Measurements from ENCODE around the gene ZNF530. TPM values are rescaled to one million over a fixed set of nuclear protein-coding genes. Genes with fewer than 3 reads are reported as not detected.

Gene ZNF530
- total and polyA plus RNA-seq, 2 experiments from 2014 or later, result 3.3 to 11.2 TPM

GRCh38 chr19:57570707-57571106, 29.0 kb upstream of the ZNF530 start:
- Mint-ChIP-seq H3K9me3 (peaks cover 100% of the 10 kb centered on the region), H3K27me3 (ENCODE audit: insufficient read depth, low read depth, poor library complexity) (peaks cover 4% of the 10 kb centered on the region), H3K4me3 (no peak overlapping the region), H3K36me3 (ENCODE audit: low read depth) (peaks cover 84% of the 10 kb centered on the region), H3K4me1 (no peaks in the 10 kb centered on the region), H3K27ac (no peak overlapping the region)
- Histone ChIP-seq H3K9me2 (ENCODE audit: insufficient read depth) (0 out of 2 replicates have a peak, but pooled peaks cover under 1% of the 10 kb centered on the region), H3K27me3 (ENCODE audit: insufficient read depth) (no peaks in the 10 kb centered on the region), H3K36me3 (ENCODE audit: insufficient read depth) (peaks cover 42% of the 10 kb centered on the region), H3K27ac (ENCODE audit: low read depth) (no peak overlapping the region), H4K20me1 (replicated peaks; ENCODE audit: insufficient read depth) (no peaks in the 10 kb centered on the region), H3K4me1 (ENCODE audit: insufficient read depth) (no peaks in the 10 kb centered on the region), H3F3A (replicated peaks; ENCODE audit: low read depth) (no peaks in the 10 kb centered on the region), H3K4me2 (no peak overlapping the region), H3K4me3 (no peak overlapping the region), H2AFZ (no peak overlapping the region), H3K79me2 (replicated peaks; ENCODE audit: insufficient read depth) (no peaks in the 10 kb centered on the region)
- TF ChIP-seq CREB1 (CRISPR knock-in tag; IDR thresholded peaks at IDR 0.05; ENCODE audit: low read depth), result no peak
- TF ChIP-seq, protein P1, sequence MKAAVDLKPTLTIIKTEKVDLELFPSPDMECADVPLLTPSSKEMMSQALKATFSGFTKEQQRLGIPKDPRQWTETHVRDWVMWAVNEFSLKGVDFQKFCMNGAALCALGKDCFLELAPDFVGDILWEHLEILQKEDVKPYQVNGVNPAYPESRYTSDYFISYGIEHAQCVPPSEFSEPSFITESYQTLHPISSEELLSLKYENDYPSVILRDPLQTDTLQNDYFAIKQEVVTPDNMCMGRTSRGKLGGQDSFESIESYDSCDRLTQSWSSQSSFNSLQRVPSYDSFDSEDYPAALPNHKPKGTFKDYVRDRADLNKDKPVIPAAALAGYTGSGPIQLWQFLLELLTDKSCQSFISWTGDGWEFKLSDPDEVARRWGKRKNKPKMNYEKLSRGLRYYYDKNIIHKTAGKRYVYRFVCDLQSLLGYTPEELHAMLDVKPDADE (IDR thresholded peaks at IDR 0.05), result no peak
- ATAC-seq (no peak), DNase-seq (ENCODE audit: low spot score) (no peak)

GRCh38 chr19:57572415-57572947, 27.2 kb upstream of the ZNF530 start:
- Histone ChIP-seq H4K20me1 (replicated peaks; ENCODE audit: insufficient read depth) (no peaks in the 10 kb centered on the region), H2AFZ (no peak overlapping the region), H3K9me2 (ENCODE audit: insufficient read depth) (peaks cover 6% of the 10 kb centered on the region; the same call in 1 of the 2 replicates), H3K4me3 (no peak overlapping the region), H3K4me1 (ENCODE audit: insufficient read depth) (no peaks in the 10 kb centered on the region), H3K79me2 (replicated peaks; ENCODE audit: insufficient read depth) (peaks cover 8% of the 10 kb centered on the region), H3K27me3 (ENCODE audit: insufficient read depth) (no peaks in the 10 kb centered on the region), H3K27ac (ENCODE audit: low read depth) (no peak overlapping the region), H3K4me2 (no peak overlapping the region), H3K36me3 (ENCODE audit: insufficient read depth) (peaks cover 51% of the 10 kb centered on the region), H3F3A (replicated peaks; ENCODE audit: low read depth) (no peaks in the 10 kb centered on the region)
- H3K36me3 Mint-ChIP-seq (ENCODE audit: low read depth), result peaks cover 85% of the 10 kb centered on the region
- no peak for ATAC-seq
- peaks cover 100% of the 10 kb centered on the region for H3K9me3 Mint-ChIP-seq
- peaks cover 8% of the 10 kb centered on the region for H3K27me3 Mint-ChIP-seq (ENCODE audit: insufficient read depth, low read depth, poor library complexity)
- H3K4me3 Mint-ChIP-seq, result no peak overlapping the region
- peaks cover 2% of the 10 kb centered on the region; the same call in 1 of the 3 replicates for H3K4me1 Mint-ChIP-seq
- DNase-seq (ENCODE audit: low spot score), result no peak
- H3K27ac Mint-ChIP-seq, result no peak overlapping the region
- no peak for TF ChIP-seq EZH2phosphoT487 (IDR thresholded peaks at IDR 0.05; ENCODE audit: unreplicated experiment)
- TF ChIP-seq JUNB (IDR thresholded peaks at IDR 0.05; ENCODE audit: unreplicated experiment), result no peak
- TF ChIP-seq, protein P2, sequence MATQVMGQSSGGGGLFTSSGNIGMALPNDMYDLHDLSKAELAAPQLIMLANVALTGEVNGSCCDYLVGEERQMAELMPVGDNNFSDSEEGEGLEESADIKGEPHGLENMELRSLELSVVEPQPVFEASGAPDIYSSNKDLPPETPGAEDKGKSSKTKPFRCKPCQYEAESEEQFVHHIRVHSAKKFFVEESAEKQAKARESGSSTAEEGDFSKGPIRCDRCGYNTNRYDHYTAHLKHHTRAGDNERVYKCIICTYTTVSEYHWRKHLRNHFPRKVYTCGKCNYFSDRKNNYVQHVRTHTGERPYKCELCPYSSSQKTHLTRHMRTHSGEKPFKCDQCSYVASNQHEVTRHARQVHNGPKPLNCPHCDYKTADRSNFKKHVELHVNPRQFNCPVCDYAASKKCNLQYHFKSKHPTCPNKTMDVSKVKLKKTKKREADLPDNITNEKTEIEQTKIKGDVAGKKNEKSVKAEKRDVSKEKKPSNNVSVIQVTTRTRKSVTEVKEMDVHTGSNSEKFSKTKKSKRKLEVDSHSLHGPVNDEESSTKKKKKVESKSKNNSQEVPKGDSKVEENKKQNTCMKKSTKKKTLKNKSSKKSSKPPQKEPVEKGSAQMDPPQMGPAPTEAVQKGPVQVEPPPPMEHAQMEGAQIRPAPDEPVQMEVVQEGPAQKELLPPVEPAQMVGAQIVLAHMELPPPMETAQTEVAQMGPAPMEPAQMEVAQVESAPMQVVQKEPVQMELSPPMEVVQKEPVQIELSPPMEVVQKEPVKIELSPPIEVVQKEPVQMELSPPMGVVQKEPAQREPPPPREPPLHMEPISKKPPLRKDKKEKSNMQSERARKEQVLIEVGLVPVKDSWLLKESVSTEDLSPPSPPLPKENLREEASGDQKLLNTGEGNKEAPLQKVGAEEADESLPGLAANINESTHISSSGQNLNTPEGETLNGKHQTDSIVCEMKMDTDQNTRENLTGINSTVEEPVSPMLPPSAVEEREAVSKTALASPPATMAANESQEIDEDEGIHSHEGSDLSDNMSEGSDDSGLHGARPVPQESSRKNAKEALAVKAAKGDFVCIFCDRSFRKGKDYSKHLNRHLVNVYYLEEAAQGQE (IDR thresholded peaks at IDR 0.05; ENCODE audit: unreplicated experiment), result no peak
- TF ChIP-seq, protein P3, sequence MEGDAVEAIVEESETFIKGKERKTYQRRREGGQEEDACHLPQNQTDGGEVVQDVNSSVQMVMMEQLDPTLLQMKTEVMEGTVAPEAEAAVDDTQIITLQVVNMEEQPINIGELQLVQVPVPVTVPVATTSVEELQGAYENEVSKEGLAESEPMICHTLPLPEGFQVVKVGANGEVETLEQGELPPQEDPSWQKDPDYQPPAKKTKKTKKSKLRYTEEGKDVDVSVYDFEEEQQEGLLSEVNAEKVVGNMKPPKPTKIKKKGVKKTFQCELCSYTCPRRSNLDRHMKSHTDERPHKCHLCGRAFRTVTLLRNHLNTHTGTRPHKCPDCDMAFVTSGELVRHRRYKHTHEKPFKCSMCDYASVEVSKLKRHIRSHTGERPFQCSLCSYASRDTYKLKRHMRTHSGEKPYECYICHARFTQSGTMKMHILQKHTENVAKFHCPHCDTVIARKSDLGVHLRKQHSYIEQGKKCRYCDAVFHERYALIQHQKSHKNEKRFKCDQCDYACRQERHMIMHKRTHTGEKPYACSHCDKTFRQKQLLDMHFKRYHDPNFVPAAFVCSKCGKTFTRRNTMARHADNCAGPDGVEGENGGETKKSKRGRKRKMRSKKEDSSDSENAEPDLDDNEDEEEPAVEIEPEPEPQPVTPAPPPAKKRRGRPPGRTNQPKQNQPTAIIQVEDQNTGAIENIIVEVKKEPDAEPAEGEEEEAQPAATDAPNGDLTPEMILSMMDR (conservative IDR thresholded peaks at IDR 0.05; ENCODE audit: low read depth in 2 of 2), result no peak
- no peak for TF ChIP-seq STAT1 (IDR thresholded peaks at IDR 0.05; ENCODE audit: unreplicated experiment)
- TF ChIP-seq ZNF114 (CRISPR knock-in tag; IDR thresholded peaks at IDR 0.05), result no peak
- TF ChIP-seq CREB1 (CRISPR knock-in tag; IDR thresholded peaks at IDR 0.05; ENCODE audit: low read depth), result no peak
- TF ChIP-seq ZNF331 (CRISPR knock-in tag; IDR thresholded peaks at IDR 0.05; ENCODE audit: low read depth), result no peak
- no peak for TF ChIP-seq POLR2AphosphoS5 (IDR thresholded peaks at IDR 0.05; ENCODE audit: low read depth)
- no peak for TF ChIP-seq NANOG (IDR thresholded peaks at IDR 0.05; ENCODE audit: borderline replicate concordance)
- no peak for TF ChIP-seq EZH2 (IDR thresholded peaks at IDR 0.05; ENCODE audit: low read depth, unreplicated experiment)
- TF ChIP-seq, protein P1 (IDR thresholded peaks at IDR 0.05), result no peak

All from GM23338 (cell line).